SK-N-SH treated with all-trans-retinoic acid at 6 μM for 48 hours (cell line): ENCODE measurements around the gene ATP10B.

ENCODE experiments used
- BACH2 ChIP-seq: fragments of 250-450 bp; sonication (Bioruptor Pico); IDR thresholded peaks from 2 replicates; pipeline ENCODE4 v1.9.0; 2021; ENCODE audit warnings: mild to moderate bottlenecking, borderline replicate concordance
- PPARA ChIP-seq: fragments of 250-450 bp; sonication (Bioruptor Pico); IDR thresholded peaks from 2 replicates; pipeline ENCODE4 v1.5.0; 2020; ENCODE audit warnings: mild to moderate bottlenecking, borderline replicate concordance
- ZFP3 ChIP-seq: fragments of 250-450 bp; sonication (Bioruptor Pico); IDR thresholded peaks from 2 replicates; pipeline ENCODE4 v1.5.0; 2020; ENCODE audit warnings: mild to moderate bottlenecking, moderate library complexity
- ZFP30 ChIP-seq: fragments of 450-650 bp; formaldehyde crosslinking; IDR thresholded peaks from 2 replicates; pipeline ENCODE4 v1.5.0; 2022; ENCODE audit warnings: mild to moderate bottlenecking, moderate library complexity
- TF ChIP-seq, protein P1 (sequence below): fragments of 250-450 bp; sonication (Bioruptor Pico); IDR thresholded peaks from 2 replicates; pipeline ENCODE4 v1.8.0; 2020; ENCODE audit warnings: mild to moderate bottlenecking, moderate library complexity, borderline replicate concordance
- TF ChIP-seq, protein P2 (sequence below): fragments of 250-450 bp; sonication (Bioruptor Pico); IDR thresholded peaks from 2 replicates; pipeline ENCODE4 v1.5.1; 2021; ENCODE audit warnings: mild to moderate bottlenecking, moderate library complexity

DNA sequence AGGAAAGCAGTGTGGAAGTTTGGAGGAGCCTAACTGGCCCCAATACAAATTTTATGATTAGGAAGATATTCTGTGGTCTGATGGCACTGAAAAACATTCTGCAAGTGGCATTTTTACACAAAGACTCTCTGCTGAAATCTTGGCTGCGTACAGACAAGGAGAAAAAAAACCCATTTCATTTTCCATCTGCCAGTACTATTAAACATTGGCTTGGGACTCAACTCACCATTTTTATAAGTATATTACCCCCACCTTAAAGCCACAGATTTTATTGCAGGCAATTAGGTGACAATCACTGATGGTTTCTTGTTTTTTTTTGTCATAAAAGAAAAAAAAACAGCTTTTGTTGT is 223.4 kb downstream of the ATP10B start:
- no peak for TF ChIP-seq PPARA (CRISPR knock-in tag)
- TF ChIP-seq BACH2 (CRISPR knock-in tag), result no peak
- TF ChIP-seq ZFP30 (CRISPR knock-in tag), result no peak
- no peak for TF ChIP-seq ZFP3 (CRISPR knock-in tag)
- TF ChIP-seq, protein P1, sequence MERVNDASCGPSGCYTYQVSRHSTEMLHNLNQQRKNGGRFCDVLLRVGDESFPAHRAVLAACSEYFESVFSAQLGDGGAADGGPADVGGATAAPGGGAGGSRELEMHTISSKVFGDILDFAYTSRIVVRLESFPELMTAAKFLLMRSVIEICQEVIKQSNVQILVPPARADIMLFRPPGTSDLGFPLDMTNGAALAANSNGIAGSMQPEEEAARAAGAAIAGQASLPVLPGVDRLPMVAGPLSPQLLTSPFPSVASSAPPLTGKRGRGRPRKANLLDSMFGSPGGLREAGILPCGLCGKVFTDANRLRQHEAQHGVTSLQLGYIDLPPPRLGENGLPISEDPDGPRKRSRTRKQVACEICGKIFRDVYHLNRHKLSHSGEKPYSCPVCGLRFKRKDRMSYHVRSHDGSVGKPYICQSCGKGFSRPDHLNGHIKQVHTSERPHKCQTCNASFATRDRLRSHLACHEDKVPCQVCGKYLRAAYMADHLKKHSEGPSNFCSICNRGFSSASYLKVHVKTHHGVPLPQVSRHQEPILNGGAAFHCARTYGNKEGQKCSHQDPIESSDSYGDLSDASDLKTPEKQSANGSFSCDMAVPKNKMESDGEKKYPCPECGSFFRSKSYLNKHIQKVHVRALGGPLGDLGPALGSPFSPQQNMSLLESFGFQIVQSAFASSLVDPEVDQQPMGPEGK (CRISPR knock-in tag), result no peak
- TF ChIP-seq, protein P2, sequence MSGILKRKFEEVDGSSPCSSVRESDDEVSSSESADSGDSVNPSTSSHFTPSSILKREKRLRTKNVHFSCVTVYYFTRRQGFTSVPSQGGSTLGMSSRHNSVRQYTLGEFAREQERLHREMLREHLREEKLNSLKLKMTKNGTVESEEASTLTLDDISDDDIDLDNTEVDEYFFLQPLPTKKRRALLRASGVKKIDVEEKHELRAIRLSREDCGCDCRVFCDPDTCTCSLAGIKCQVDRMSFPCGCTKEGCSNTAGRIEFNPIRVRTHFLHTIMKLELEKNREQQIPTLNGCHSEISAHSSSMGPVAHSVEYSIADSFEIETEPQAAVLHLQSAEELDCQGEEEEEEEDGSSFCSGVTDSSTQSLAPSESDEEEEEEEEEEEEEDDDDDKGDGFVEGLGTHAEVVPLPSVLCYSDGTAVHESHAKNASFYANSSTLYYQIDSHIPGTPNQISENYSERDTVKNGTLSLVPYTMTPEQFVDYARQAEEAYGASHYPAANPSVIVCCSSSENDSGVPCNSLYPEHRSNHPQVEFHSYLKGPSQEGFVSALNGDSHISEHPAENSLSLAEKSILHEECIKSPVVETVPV (CRISPR knock-in tag), result no peak
